Activated T-cell treated with anti-CD3 and anti-CD28 coated beads, Interleukin-2, amount 50 U/mL, for 24 hours (primary cell): ENCODE measurements around the gene PDF.
"Not testable (repeated sequence)": the region's sequence is repeated elsewhere in the genome, so short reads cannot be mapped to it uniquely, and the experiment has no call there.

Experiments
- DNase-seq: peaks from one replicate; pipeline ENCODE4 v3.0.0-alpha.2; 2020
- H3K27ac Mint-ChIP-seq: 2 replicates; pipeline ENCODE4 v1.8.0; 2020; ENCODE audit warnings: mild to moderate bottlenecking, mixed read lengths
- H3K27me3 Mint-ChIP-seq: 2 replicates; pipeline ENCODE4 v1.8.0; 2020; ENCODE audit warnings: mixed read lengths
- H3K36me3 Mint-ChIP-seq: 2 replicates; pipeline ENCODE4 v1.8.0; 2020; ENCODE audit warnings: low read depth, mixed read lengths
- H3K4me1 Mint-ChIP-seq: 2 replicates; pipeline ENCODE4 v1.8.0; 2020; ENCODE audit warnings: low read depth, mixed read lengths
- H3K4me3 Mint-ChIP-seq: 2 replicates; pipeline ENCODE4 v1.8.0; 2020; ENCODE audit warnings: mild to moderate bottlenecking, moderate library complexity, mixed read lengths
- H3K9me3 Mint-ChIP-seq: 2 replicates; pipeline ENCODE4 v1.8.0; 2020; ENCODE audit warnings: mixed read lengths

PDF gene

GRCh38 chr16:69330286-69331109 lies at the start of gene PDF:
Gene PDF, minus strand, starts transcription at chr16:69330588. Its CDS starts 18 bp downstream, at chr16:69330570.
- H3K27me3 Mint-ChIP-seq: no peaks in the 10 kb centered on the region
- peak; percentile 90 for DNase-seq
- peak within 1 kb of the TSS; percentile 93 for H3K27ac Mint-ChIP-seq
- no peaks in the 10 kb centered on the region for H3K9me3 Mint-ChIP-seq
- peaks cover 62% of the 10 kb centered on the region for H3K4me1 Mint-ChIP-seq
- H3K4me3 Mint-ChIP-seq: peak within 1 kb of the TSS; percentile 87
- peaks cover 85% of the 10 kb centered on the region for H3K36me3 Mint-ChIP-seq

GRCh38 chr16:69378760-69379159 lies 48.4 kb upstream of the PDF start:
- H3K9me3 Mint-ChIP-seq: no peaks in the 10 kb centered on the region
- peaks cover 53% of the 10 kb centered on the region for H3K4me1 Mint-ChIP-seq
- DNase-seq: no peak
- H3K36me3 Mint-ChIP-seq: peaks cover 90% of the 10 kb centered on the region
- peak overlapping the region; percentile 85 for H3K27ac Mint-ChIP-seq
- no peak overlapping the region for H3K4me3 Mint-ChIP-seq
- H3K27me3 Mint-ChIP-seq: no peaks in the 10 kb centered on the region

GRCh38 chr16:69378036-69378435 lies 47.6 kb upstream of the PDF start:
- H3K27ac Mint-ChIP-seq: peak overlapping the region; percentile 85
- peaks cover 90% of the 10 kb centered on the region for H3K36me3 Mint-ChIP-seq
- no peak overlapping the region for H3K4me3 Mint-ChIP-seq
- H3K4me1 Mint-ChIP-seq: peaks cover 51% of the 10 kb centered on the region
- DNase-seq: no peak
- no peaks in the 10 kb centered on the region for H3K9me3 Mint-ChIP-seq
- H3K27me3 Mint-ChIP-seq: no peaks in the 10 kb centered on the region

- Mint-ChIP-seq H3K27me3 (no peaks in the 10 kb centered on the region), H3K4me3 (no peak overlapping the region), H3K36me3 (peaks cover 90% of the 10 kb centered on the region), H3K9me3 (no peaks in the 10 kb centered on the region), H3K27ac (no peak overlapping the region), H3K4me1 (peaks cover 40% of the 10 kb centered on the region)
- DNase-seq: no peak
Measured at GRCh38 chr16:69376393-69377059, 46.1 kb upstream of the PDF start.

- no peaks in the 10 kb centered on the region for H3K9me3 Mint-ChIP-seq
- DNase-seq: no peak
- H3K27ac Mint-ChIP-seq: no peak overlapping the region
- peaks cover 86% of the 10 kb centered on the region for H3K36me3 Mint-ChIP-seq
- no peak overlapping the region for H3K4me3 Mint-ChIP-seq
- H3K4me1 Mint-ChIP-seq: peaks cover 15% of the 10 kb centered on the region
- no peaks in the 10 kb centered on the region for H3K27me3 Mint-ChIP-seq
Measured at GRCh38 chr16:69373019-69373418, 42.6 kb upstream of the PDF start.

- peaks cover 18% of the 10 kb centered on the region for H3K4me1 Mint-ChIP-seq
- no peak overlapping the region for H3K4me3 Mint-ChIP-seq
- H3K27me3 Mint-ChIP-seq: no peaks in the 10 kb centered on the region
- DNase-seq: no peak
- peak overlapping the region; percentile 44 for H3K27ac Mint-ChIP-seq
- no peaks in the 10 kb centered on the region for H3K9me3 Mint-ChIP-seq
- peaks cover 90% of the 10 kb centered on the region for H3K36me3 Mint-ChIP-seq
Measured at GRCh38 chr16:69371564-69371963, 41.2 kb upstream of the PDF start.

- no peak for DNase-seq
- no peak overlapping the region for H3K27ac Mint-ChIP-seq
- H3K4me1 Mint-ChIP-seq: peaks cover 30% of the 10 kb centered on the region
- H3K36me3 Mint-ChIP-seq: peaks cover 94% of the 10 kb centered on the region
- no peaks in the 10 kb centered on the region for H3K9me3 Mint-ChIP-seq
- H3K4me3 Mint-ChIP-seq: no peak overlapping the region
- no peaks in the 10 kb centered on the region for H3K27me3 Mint-ChIP-seq
Measured at GRCh38 chr16:69368866-69369265, 38.5 kb upstream of the PDF start.

- peak overlapping the region; percentile 71 for H3K27ac Mint-ChIP-seq
Measured at GRCh38 chr16:69367980-69368379, 37.6 kb upstream of the PDF start.

GRCh38 chr16:69366431-69366830 lies 36.0 kb upstream of the PDF start:
- no peak for DNase-seq
- H3K4me1 Mint-ChIP-seq: peaks cover 22% of the 10 kb centered on the region
- H3K36me3 Mint-ChIP-seq: peaks cover 94% of the 10 kb centered on the region
- no peak overlapping the region for H3K4me3 Mint-ChIP-seq
- no peaks in the 10 kb centered on the region for H3K27me3 Mint-ChIP-seq
- no peaks in the 10 kb centered on the region for H3K9me3 Mint-ChIP-seq
- H3K27ac Mint-ChIP-seq: peak overlapping the region; percentile 90

More at GRCh38 chr16:69367980-69368379, 37.6 kb upstream of the PDF start:
- Mint-ChIP-seq H3K4me1 (peaks cover 25% of the 10 kb centered on the region), H3K9me3 (no peaks in the 10 kb centered on the region), H3K27me3 (no peaks in the 10 kb centered on the region), H3K36me3 (peaks cover 94% of the 10 kb centered on the region), H3K4me3 (no peak overlapping the region)
- DNase-seq: no peak

- H3K9me3 Mint-ChIP-seq: no peaks in the 10 kb centered on the region
- peaks cover 97% of the 10 kb centered on the region for H3K36me3 Mint-ChIP-seq
- H3K27me3 Mint-ChIP-seq: no peaks in the 10 kb centered on the region
- no peak overlapping the region for H3K4me3 Mint-ChIP-seq
- peak overlapping the region; percentile 90 for H3K27ac Mint-ChIP-seq
- no peak for DNase-seq
- H3K4me1 Mint-ChIP-seq: peaks cover 22% of the 10 kb centered on the region
Measured at GRCh38 chr16:69365901-69366300, 35.5 kb upstream of the PDF start.

- Mint-ChIP-seq H3K27me3 (no peaks in the 10 kb centered on the region), H3K4me3 (no peak overlapping the region), H3K36me3 (peaks cover 92% of the 10 kb centered on the region), H3K4me1 (peaks cover 22% of the 10 kb centered on the region), H3K9me3 (no peaks in the 10 kb centered on the region), H3K27ac (no peak overlapping the region)
- DNase-seq: no peak
Measured at GRCh38 chr16:69364088-69364487, 33.7 kb upstream of the PDF start.

- Mint-ChIP-seq H3K4me3 (no peak overlapping the region), H3K27me3 (no peaks in the 10 kb centered on the region), H3K9me3 (no peaks in the 10 kb centered on the region), H3K36me3 (peaks cover 84% of the 10 kb centered on the region), H3K4me1 (peaks cover 22% of the 10 kb centered on the region), H3K27ac (peak overlapping the region; percentile 1)
- no peak for DNase-seq
Measured at GRCh38 chr16:69363281-69363717, 32.9 kb upstream of the PDF start.

GRCh38 chr16:69360070-69360469 lies 29.7 kb upstream of the PDF start:
- H3K36me3 Mint-ChIP-seq: peaks cover 84% of the 10 kb centered on the region
- H3K9me3 Mint-ChIP-seq, DNase-seq, H3K27me3 Mint-ChIP-seq, H3K27ac Mint-ChIP-seq, H3K4me1 Mint-ChIP-seq, H3K4me3 Mint-ChIP-seq: not testable (repeated sequence)

- H3K27me3 Mint-ChIP-seq: no peaks in the 10 kb centered on the region
- peaks cover 77% of the 10 kb centered on the region for H3K36me3 Mint-ChIP-seq
- no peak for DNase-seq
- H3K27ac Mint-ChIP-seq: peak within 1 kb of the TSS; percentile 26
- no peak within 1 kb of the TSS for H3K4me3 Mint-ChIP-seq
- H3K9me3 Mint-ChIP-seq: no peaks in the 10 kb centered on the region
- peaks cover 3% of the 10 kb centered on the region for H3K4me1 Mint-ChIP-seq
Measured at GRCh38 chr16:69351309-69352027, 21.1 kb upstream of the PDF start, which contains the start of gene TMED6. Gene TMED6, minus strand, starts transcription at chr16:69351786. Its CDS starts 33 bp downstream, at chr16:69351753.
